ENCODE measurements around the gene HBP1. TPM values are rescaled to one million over a fixed set of nuclear protein-coding genes. Genes with fewer than 3 reads are reported as not detected.

The HBP1 gene
- total and polyA plus RNA-seq, 2 of the 8 experiments (the other 6 are each of a cell fraction or from before 2014, with no cell fraction given) = 28.9 to 29.2 TPM

GRCh38 chr7:107125475-107125874, 43.3 kb upstream of the HBP1 start (continued):
- TF ChIP-seq CHD7 (IDR thresholded peaks at IDR 0.05; ENCODE audit: insufficient replicate concordance, low read length) = no peak

Data from H1 (cell line).